Measurements from ENCODE around the gene SYNDIG1L.
"Not testable (repeated sequence)": the region's sequence is repeated elsewhere in the genome, so short reads cannot be mapped to it uniquely, and the experiment has no call there.

Gene SYNDIG1L

GRCh38 chr14:74401504-74402241, 24.3 kb downstream of the SYNDIG1L start:
- ATAC-seq: peak; percentile 88 to 91

- peak; percentile 8 to 11 for ATAC-seq
Measured at GRCh38 chr14:74400919-74401503, 25.0 kb downstream of the SYNDIG1L start.

- no peak for ATAC-seq
Measured at GRCh38 chr14:74400031-74400685, 25.9 kb downstream of the SYNDIG1L start.

GRCh38 chr14:74395094-74395493, 30.9 kb downstream of the SYNDIG1L start:
- ATAC-seq: no peak

- no peak for ATAC-seq
Measured at GRCh38 chr14:74394549-74394948, 31.5 kb downstream of the SYNDIG1L start.

- ATAC-seq: no peak
Measured at GRCh38 chr14:74392616-74393570, 33.1 kb downstream of the SYNDIG1L start.

GRCh38 chr14:74391479-74391878, 34.5 kb downstream of the SYNDIG1L start:
- ATAC-seq: no peak

GRCh38 chr14:74390505-74390904, 35.5 kb downstream of the SYNDIG1L start:
- not testable (repeated sequence) for ATAC-seq

- no peak for ATAC-seq
Measured at GRCh38 chr14:74389980-74390379, 36.0 kb downstream of the SYNDIG1L start.

GRCh38 chr14:74382231-74382630, 43.8 kb downstream of the SYNDIG1L start:
- ATAC-seq: no peak

- ATAC-seq: not testable (repeated sequence)
Measured at GRCh38 chr14:74381571-74381970, 44.4 kb downstream of the SYNDIG1L start.

GRCh38 chr14:74380845-74381244, 45.2 kb downstream of the SYNDIG1L start:
- ATAC-seq: no peak

- no peak for ATAC-seq
Measured at GRCh38 chr14:74380172-74380571, 45.8 kb downstream of the SYNDIG1L start.

- no peak for ATAC-seq
Measured at GRCh38 chr14:74377976-74378690, 47.9 kb downstream of the SYNDIG1L start.

- no peak for ATAC-seq
Measured at GRCh38 chr14:74368441-74368840, 57.6 kb downstream of the SYNDIG1L start.

- ATAC-seq: no peak
Measured at GRCh38 chr14:74368026-74368425, 58.0 kb downstream of the SYNDIG1L start.

- no peak for ATAC-seq
Measured at GRCh38 chr14:74364271-74364880, 61.6 kb downstream of the SYNDIG1L start.

- peak in 1 of 2 donors; percentile 45 for ATAC-seq
Measured at GRCh38 chr14:74362361-74362915, 63.6 kb downstream of the SYNDIG1L start.

- ATAC-seq: no peak
Measured at GRCh38 chr14:74360163-74360562, 65.8 kb downstream of the SYNDIG1L start.

- ATAC-seq: no peak
Measured at GRCh38 chr14:74358176-74358829, 67.7 kb downstream of the SYNDIG1L start.

- no peak for ATAC-seq
Measured at GRCh38 chr14:74357585-74357984, 68.4 kb downstream of the SYNDIG1L start.

All from activated CD4-positive, CD25-positive, alpha-beta regulatory T cell treated with anti-CD3 and anti-CD28 coated beads, Interleukin-2, amount 50 U/mL, for 24 hours (primary cell).